ENCODE measurements around the gene UBE2J1.
A peak's percentile ranks its signal among the peaks of the same experiment; 100 is the strongest.

UBE2J1 gene

DNA sequence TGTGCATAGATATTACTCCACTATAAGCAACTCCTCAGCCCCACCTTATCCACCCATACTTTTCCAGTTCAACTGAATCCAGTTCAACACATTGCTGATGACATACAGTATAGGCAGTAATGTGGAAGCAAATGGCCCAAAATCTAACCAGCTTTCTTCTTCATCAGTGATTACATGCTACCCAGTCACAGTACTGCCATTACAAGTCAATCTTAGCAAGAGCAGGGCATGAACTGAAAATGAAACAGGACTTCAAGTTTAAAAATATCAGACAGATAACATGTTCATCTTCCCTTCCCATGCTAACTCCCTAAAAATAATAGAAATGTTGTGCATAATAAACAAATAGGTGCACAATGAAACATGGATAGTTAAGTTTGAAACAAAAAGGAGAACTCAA lies 40.3 kb upstream of the UBE2J1 start:
- TF ChIP-seq, protein P1, sequence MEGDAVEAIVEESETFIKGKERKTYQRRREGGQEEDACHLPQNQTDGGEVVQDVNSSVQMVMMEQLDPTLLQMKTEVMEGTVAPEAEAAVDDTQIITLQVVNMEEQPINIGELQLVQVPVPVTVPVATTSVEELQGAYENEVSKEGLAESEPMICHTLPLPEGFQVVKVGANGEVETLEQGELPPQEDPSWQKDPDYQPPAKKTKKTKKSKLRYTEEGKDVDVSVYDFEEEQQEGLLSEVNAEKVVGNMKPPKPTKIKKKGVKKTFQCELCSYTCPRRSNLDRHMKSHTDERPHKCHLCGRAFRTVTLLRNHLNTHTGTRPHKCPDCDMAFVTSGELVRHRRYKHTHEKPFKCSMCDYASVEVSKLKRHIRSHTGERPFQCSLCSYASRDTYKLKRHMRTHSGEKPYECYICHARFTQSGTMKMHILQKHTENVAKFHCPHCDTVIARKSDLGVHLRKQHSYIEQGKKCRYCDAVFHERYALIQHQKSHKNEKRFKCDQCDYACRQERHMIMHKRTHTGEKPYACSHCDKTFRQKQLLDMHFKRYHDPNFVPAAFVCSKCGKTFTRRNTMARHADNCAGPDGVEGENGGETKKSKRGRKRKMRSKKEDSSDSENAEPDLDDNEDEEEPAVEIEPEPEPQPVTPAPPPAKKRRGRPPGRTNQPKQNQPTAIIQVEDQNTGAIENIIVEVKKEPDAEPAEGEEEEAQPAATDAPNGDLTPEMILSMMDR (IDR thresholded peaks at IDR 0.05; ENCODE audit: extremely low read depth, insufficient read depth, missing control alignments): no peak
- DNase-seq (ENCODE audit: low spot score): no peak
- in situ Hi-C loops (cut with MboI; ENCODE audit: low pct_unique_long_range_greater_than_20kb, low sequenced_read_pairs, unreplicated experiment): loop anchor here (25.0 kb wide), 1 partner anchor 406 kb away; no protein-coding TSS in a partner anchor

GRCh38 chr6:89388846-89389245 lies 36.3 kb upstream of the UBE2J1 start:
- DNase-seq (ENCODE audit: low spot score): no peak
- in situ Hi-C loops (cut with MboI; ENCODE audit: low pct_unique_long_range_greater_than_20kb, low sequenced_read_pairs, unreplicated experiment): loop anchor here (25.0 kb wide), 1 partner anchor 402 kb away; no protein-coding TSS in a partner anchor

DNA sequence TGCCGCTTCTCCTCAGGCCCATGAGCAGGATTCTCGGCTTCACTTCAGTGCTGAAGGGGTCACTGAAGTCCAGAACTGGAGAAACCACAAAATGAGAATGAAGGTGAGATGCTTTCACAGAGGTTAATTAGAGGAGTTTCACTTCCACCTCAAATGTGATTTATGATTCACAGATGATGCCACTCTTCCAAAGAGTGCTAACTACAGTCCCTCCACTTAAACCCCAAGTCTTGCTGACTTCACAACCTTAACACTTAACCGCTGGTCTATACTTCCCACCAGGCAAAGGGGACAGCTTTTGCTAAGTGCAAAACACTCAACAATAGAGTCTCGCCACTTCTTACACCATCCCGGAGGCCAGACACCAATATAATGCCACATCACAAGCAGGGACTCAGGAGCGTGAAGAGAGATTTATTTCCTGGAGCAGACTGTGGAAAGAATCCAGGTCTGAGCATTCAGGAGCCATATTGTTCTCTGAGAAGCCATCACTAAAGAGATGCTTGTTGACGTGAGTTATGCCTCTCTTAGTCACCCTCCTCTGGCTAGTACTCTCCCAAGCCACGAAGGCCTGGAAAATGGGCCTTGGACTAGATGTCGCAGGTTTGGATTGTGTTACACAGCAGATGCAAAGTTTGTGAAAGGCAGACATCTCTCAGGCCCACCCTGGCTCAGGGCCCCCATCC lies 35.1 kb upstream of the UBE2J1 start:
- DNase-seq (ENCODE audit: low spot score): peak; percentile 59
- TF ChIP-seq, protein P1 (IDR thresholded peaks at IDR 0.05; ENCODE audit: extremely low read depth, insufficient read depth, missing control alignments): no peak
- in situ Hi-C loops (cut with MboI; ENCODE audit: low pct_unique_long_range_greater_than_20kb, low sequenced_read_pairs, unreplicated experiment): loop anchor here (25.0 kb wide), 1 partner anchor 400 kb away; no protein-coding TSS in a partner anchor

More at GRCh38 chr6:89388846-89389245, 36.3 kb upstream of the UBE2J1 start:
- TF ChIP-seq, protein P1 (IDR thresholded peaks at IDR 0.05; ENCODE audit: extremely low read depth, insufficient read depth, missing control alignments): no peak

- DNase-seq (ENCODE audit: low spot score): no peak
- in situ Hi-C loops (cut with MboI; ENCODE audit: low pct_unique_long_range_greater_than_20kb, low sequenced_read_pairs, unreplicated experiment): loop anchor here (25.0 kb wide), 1 partner anchor 400 kb away; no protein-coding TSS in a partner anchor
- TF ChIP-seq, protein P1 (IDR thresholded peaks at IDR 0.05; ENCODE audit: extremely low read depth, insufficient read depth, missing control alignments): no peak
Measured at GRCh38 chr6:89386917-89387491, 34.5 kb upstream of the UBE2J1 start.

- TF ChIP-seq, protein P1 (IDR thresholded peaks at IDR 0.05; ENCODE audit: extremely low read depth, insufficient read depth, missing control alignments): no peak
- in situ Hi-C loops (cut with MboI; ENCODE audit: low pct_unique_long_range_greater_than_20kb, low sequenced_read_pairs, unreplicated experiment): loop anchor here (25.0 kb wide), 1 partner anchor 399 kb away; no protein-coding TSS in a partner anchor
- DNase-seq (ENCODE audit: low spot score): no peak
Measured at GRCh38 chr6:89385846-89386245, 33.3 kb upstream of the UBE2J1 start.

DNA sequence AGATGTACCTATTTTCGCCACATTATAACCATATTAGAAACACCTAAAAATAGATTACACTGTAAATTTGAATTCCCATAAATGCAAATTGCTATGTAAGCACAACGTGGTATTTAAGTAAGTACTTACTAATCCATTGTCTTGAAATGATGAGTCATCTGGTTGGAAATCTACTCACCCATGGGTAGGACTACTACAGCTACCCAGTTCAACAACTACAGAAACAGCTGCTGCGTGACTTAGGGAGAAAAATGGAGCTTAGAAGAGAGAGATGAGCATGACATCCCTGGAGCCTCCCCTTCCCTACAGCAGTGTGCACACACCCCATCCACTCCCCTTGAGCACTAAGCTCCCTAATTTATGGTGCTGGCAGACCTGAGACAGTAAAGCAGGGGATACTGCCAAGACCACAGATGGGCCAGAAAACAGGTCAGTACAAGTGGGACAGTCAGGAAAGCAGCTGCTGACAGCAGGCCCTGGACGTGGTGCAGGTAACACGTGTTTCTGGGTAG lies 32.7 kb upstream of the UBE2J1 start:
- TF ChIP-seq, protein P1 (IDR thresholded peaks at IDR 0.05; ENCODE audit: extremely low read depth, insufficient read depth, missing control alignments): no peak
- no peak for DNase-seq (ENCODE audit: low spot score)
- in situ Hi-C loops (cut with MboI; ENCODE audit: low pct_unique_long_range_greater_than_20kb, low sequenced_read_pairs, unreplicated experiment): loop anchor here (25.0 kb wide), 1 partner anchor 398 kb away; no protein-coding TSS in a partner anchor
